ENCODE results near the gene MARVELD2.

DNA sequence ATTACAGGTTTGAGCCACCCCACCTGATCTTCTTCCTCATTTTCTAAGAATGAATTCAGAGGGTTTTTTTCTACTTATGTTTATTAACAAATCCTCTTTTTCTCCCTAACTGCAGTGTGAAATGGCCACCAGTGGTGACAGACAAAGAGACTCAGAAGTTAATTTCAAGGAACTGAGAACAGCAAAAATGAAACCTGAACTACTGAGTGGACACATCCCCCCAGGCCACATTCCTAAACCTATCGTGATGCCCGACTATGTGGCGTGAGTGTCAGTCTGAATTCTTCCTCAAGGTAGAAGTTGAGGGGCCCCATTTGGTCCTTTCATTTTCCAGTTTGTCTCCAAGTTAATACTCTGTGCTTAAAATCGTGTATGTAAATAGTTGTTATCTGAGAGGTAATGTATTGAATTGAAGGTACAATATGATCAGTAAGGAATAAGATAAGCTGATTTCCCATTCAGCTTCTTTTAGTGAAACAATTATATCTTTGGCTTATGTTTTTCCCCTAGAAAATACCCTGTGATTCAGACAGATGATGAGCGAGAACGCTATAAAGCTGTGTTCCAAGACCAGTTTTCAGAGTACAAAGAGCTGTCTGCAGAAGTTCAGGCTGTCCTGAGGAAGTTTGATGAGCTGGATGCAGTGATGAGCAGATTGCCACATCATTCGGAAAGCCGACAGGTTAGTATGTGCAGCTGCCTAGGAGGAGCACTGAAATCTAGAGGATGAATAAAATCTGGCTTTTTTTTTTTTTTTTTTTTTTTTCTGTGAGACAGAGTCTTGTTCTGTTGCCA is 17.7 kb downstream of the MARVELD2 start:
- TF ChIP-seq POLR2AphosphoS5 (IDR thresholded peaks at IDR 0.05; ENCODE audit: borderline replicate concordance, low read depth, low read length) = no peak
- TF ChIP-seq EZH2 (IDR thresholded peaks at IDR 0.05) = no peak

Measured in SK-N-MC (cell line).